DOHH2 (cell line): Measurements from ENCODE around the gene UEVLD.
A peak's percentile ranks its signal among the peaks of the same experiment; 100 is the strongest.

ENCODE experiments used
- H3F3A ChIP-seq: fragments of 200-600 bp; sonication (generic), shearing (Covaris generic); 2 replicates; pipeline ENCODE4 v1.6.0; 2016; ENCODE audit warnings: antibody characterized with exemption, mild to moderate bottlenecking; ENCODE audit not compliant: control insufficient read depth, insufficient read depth
- H3K27ac ChIP-seq: fragments of 200-600 bp; sonication (generic); 2 replicates; pipeline ENCODE4 v1.5.1; 2014; ENCODE audit warnings: low read depth, mild to moderate bottlenecking, low read length, moderate library complexity
- H3K27me3 ChIP-seq: fragments of 200-600 bp; sonication (generic); 2 replicates; pipeline ENCODE4 v1.6.1; 2014; ENCODE audit warnings: mild to moderate bottlenecking, low read length, mixed read lengths; ENCODE audit not compliant: control insufficient read depth
- H3K36me3 ChIP-seq: fragments of 200-600 bp; sonication (generic); 2 replicates; pipeline ENCODE4 v1.6.1; 2014; ENCODE audit warnings: mild to moderate bottlenecking, low read length, moderate library complexity, mixed read lengths; ENCODE audit not compliant: control insufficient read depth
- H3K4me1 ChIP-seq: fragments of 200-600 bp; sonication (generic); 2 replicates; pipeline ENCODE4 v1.6.1; 2014; ENCODE audit warnings: mild to moderate bottlenecking, low read length, mixed read lengths; ENCODE audit not compliant: control insufficient read depth
- H3K4me2 ChIP-seq: fragments of 200-600 bp; sonication (generic); 2 replicates; pipeline ENCODE4 v1.6.0; 2014; ENCODE audit warnings: mild to moderate bottlenecking, low read length, moderate library complexity
- H3K4me3 ChIP-seq: fragments of 200-600 bp; sonication (generic); 2 replicates; pipeline ENCODE4 v1.5.1; 2014; ENCODE audit warnings: mild to moderate bottlenecking, low read length, mixed read lengths
- H3K79me2 ChIP-seq: fragments of 200-600 bp; sonication (generic); 2 replicates; pipeline ENCODE4 v1.6.1; 2014; ENCODE audit warnings: mild to moderate bottlenecking, low read length, mixed read lengths; ENCODE audit not compliant: control insufficient read depth
- H3K9me2 ChIP-seq: fragments of 200-600 bp; sonication (generic); replicated peaks from 2 replicates; pipeline ENCODE4 v1.6.1; 2014; ENCODE audit warnings: mild to moderate bottlenecking, low read length, mixed read lengths; ENCODE audit not compliant: control insufficient read depth
- H3K9me3 ChIP-seq: fragments of 200-600 bp; sonication (generic); 2 replicates; pipeline ENCODE4 v1.6.1; 2014; ENCODE audit warnings: antibody characterized with exemption, low read length, mixed read lengths; ENCODE audit not compliant: control insufficient read depth, insufficient read depth
- H4K20me1 ChIP-seq: fragments of 200-600 bp; sonication (generic); 2 replicates; pipeline ENCODE4 v1.6.0; 2014; ENCODE audit warnings: low read depth, mild to moderate bottlenecking, antibody characterized with exemption, low read length, moderate library complexity; ENCODE audit not compliant: control insufficient read depth, insufficient read depth
- EZH2phosphoT487 ChIP-seq: fragments of 200-600 bp; sonication (generic); IDR thresholded peaks from 2 replicates; pipeline ENCODE4 v1.6.1; 2017; ENCODE audit warnings: borderline replicate concordance, mild to moderate bottlenecking, antibody characterized with exemption, low read length, moderate library complexity, mixed read lengths
- TF ChIP-seq, protein P1 (sequence below): fragments of 200-600 bp; sonication (generic); IDR thresholded peaks from one replicate; pipeline ENCODE4 v1.5.1; 2014; ENCODE audit warnings: antibody characterized with exemption, mild to moderate bottlenecking, low read depth, low read length; ENCODE audit not compliant: poor library complexity, severe bottlenecking

Gene UEVLD

GRCh38 chr11:18563090-18563730, 25.3 kb downstream of the UEVLD start:
- H3K27me3 ChIP-seq, result no peaks in the 10 kb centered on the region
- peaks cover 21% of the 10 kb centered on the region for H3K36me3 ChIP-seq
- H3K4me1 ChIP-seq, result no peaks in the 10 kb centered on the region
- no peaks in the 10 kb centered on the region for H3K79me2 ChIP-seq
- TF ChIP-seq, protein P1, sequence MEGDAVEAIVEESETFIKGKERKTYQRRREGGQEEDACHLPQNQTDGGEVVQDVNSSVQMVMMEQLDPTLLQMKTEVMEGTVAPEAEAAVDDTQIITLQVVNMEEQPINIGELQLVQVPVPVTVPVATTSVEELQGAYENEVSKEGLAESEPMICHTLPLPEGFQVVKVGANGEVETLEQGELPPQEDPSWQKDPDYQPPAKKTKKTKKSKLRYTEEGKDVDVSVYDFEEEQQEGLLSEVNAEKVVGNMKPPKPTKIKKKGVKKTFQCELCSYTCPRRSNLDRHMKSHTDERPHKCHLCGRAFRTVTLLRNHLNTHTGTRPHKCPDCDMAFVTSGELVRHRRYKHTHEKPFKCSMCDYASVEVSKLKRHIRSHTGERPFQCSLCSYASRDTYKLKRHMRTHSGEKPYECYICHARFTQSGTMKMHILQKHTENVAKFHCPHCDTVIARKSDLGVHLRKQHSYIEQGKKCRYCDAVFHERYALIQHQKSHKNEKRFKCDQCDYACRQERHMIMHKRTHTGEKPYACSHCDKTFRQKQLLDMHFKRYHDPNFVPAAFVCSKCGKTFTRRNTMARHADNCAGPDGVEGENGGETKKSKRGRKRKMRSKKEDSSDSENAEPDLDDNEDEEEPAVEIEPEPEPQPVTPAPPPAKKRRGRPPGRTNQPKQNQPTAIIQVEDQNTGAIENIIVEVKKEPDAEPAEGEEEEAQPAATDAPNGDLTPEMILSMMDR, result no peak
- TF ChIP-seq EZH2phosphoT487, result no peak
- H3K4me2 ChIP-seq, result no peak overlapping the region
- no peaks in the 10 kb centered on the region for H4K20me1 ChIP-seq
- no peaks in the 10 kb centered on the region for H3F3A ChIP-seq
- H3K9me2 ChIP-seq, result no peaks in the 10 kb centered on the region
- no peak overlapping the region for H3K27ac ChIP-seq
- H3K9me3 ChIP-seq, result no peaks in the 10 kb centered on the region
- no peak overlapping the region for H3K4me3 ChIP-seq

GRCh38 chr11:18548001-18548400, 40.5 kb downstream of the UEVLD start:
- Histone ChIP-seq H3K9me2 (no peaks in the 10 kb centered on the region), H4K20me1 (no peaks in the 10 kb centered on the region), H3K4me2 (no peak overlapping the region), H3K4me1 (no peaks in the 10 kb centered on the region), H3K27ac (no peak overlapping the region), H3K36me3 (peaks cover 12% of the 10 kb centered on the region), H3K27me3 (no peaks in the 10 kb centered on the region), H3K4me3 (no peak overlapping the region), H3F3A (no peaks in the 10 kb centered on the region), H3K79me2 (no peaks in the 10 kb centered on the region), H3K9me3 (no peaks in the 10 kb centered on the region)
- TF ChIP-seq EZH2phosphoT487, result no peak
- TF ChIP-seq, protein P1, result no peak

DNA sequence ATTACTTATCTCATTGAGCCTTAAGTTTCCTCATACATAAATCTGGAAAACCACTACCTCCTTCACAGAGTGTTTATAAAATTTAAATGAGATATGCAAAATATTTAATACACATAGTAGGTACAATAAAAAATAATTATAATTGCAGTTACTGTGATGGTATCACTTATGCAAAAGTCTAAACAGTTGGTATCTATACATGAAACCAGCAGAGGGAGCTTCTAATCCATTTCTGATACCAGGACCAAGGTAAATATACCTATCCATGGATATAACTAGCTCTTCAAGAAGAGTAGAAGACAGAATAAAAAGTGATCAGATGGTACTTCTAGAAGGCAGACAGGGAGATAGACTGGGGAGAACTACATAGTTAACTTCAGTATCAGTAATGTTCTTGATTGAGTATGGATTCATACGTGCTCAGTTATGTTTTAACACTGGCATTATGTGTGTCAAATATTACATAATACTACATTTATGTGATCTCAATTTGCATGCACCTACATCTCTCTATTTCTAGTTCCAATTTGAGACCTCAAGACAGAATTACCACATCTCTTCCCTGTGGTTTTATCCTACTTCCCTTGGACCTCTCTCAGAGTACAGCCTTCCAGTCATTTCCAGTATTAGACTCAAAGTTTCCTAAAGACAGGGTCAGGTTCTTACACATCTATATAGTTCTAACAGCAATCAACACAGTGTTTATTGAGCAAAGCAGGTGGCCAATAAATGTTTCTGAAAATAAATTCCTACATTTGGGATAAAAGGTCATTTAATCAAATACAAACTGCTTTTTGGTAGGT, 48.1 kb downstream of the UEVLD start:
- Histone ChIP-seq H4K20me1 (no peaks in the 10 kb centered on the region), H3K4me3 (no peak overlapping the region), H3K27ac (no peak overlapping the region), H3F3A (no peaks in the 10 kb centered on the region), H3K36me3 (peaks cover 17% of the 10 kb centered on the region; the same call in 1 of the 2 replicates), H3K27me3 (no peaks in the 10 kb centered on the region), H3K79me2 (no peaks in the 10 kb centered on the region), H3K9me2 (no peaks in the 10 kb centered on the region), H3K4me2 (no peak overlapping the region), H3K4me1 (no peaks in the 10 kb centered on the region), H3K9me3 (no peaks in the 10 kb centered on the region)
- TF ChIP-seq, protein P1, result peak; percentile 57
- TF ChIP-seq EZH2phosphoT487, result no peak
